Effector memory CD8-positive, alpha-beta T cell (primary cell): ENCODE results near the gene M6PR.
"Not testable (repeated sequence)": the region's sequence is repeated elsewhere in the genome, so short reads cannot be mapped to it uniquely, and the experiment has no call there.

ENCODE experiments used
- ATAC-seq: fragments of 150-1000 bp; cut with Tn5 transposase; replicated peaks from 2 replicates; pipeline ENCODE4 v1.10.0; 2021; ENCODE audit warnings: mild to moderate bottlenecking, moderate library complexity
- DNase-seq, 3 experiments: peaks; one replicate each; pipeline ENCODE4 v3.0.0; 2021
- H3K27ac Mint-ChIP-seq, 2 donors: one replicate each; pipeline ENCODE4 v1.8.0; 2022; ENCODE audit warnings: mild to moderate bottlenecking in 2 of 2, mixed read lengths in 2 of 2, moderate library complexity in 2 of 2
- H3K27me3 Mint-ChIP-seq, 2 donors: one replicate each; pipeline ENCODE4 v1.8.0; 2022; ENCODE audit warnings: mixed read lengths in 2 of 2
- H3K36me3 Mint-ChIP-seq: one replicate; pipeline ENCODE4 v1.8.0; 2022; ENCODE audit warnings: mild to moderate bottlenecking, moderate library complexity, mixed read lengths; ENCODE audit not compliant: insufficient read depth
- H3K4me1 Mint-ChIP-seq, 2 donors: one replicate each; pipeline ENCODE4 v1.8.0; 2022; ENCODE audit warnings: low read depth in 2 of 2, mixed read lengths in 2 of 2
- H3K4me3 Mint-ChIP-seq, 2 donors: one replicate each; pipeline ENCODE4 v1.8.0; 2022; ENCODE audit warnings: mild to moderate bottlenecking in 2 of 2, mixed read lengths in 2 of 2, moderate library complexity in 2 of 2
- H3K9me3 Mint-ChIP-seq, 2 donors: one replicate each; pipeline ENCODE4 v1.8.0; 2022; ENCODE audit warnings: mixed read lengths in 2 of 2

Gene M6PR

DNA sequence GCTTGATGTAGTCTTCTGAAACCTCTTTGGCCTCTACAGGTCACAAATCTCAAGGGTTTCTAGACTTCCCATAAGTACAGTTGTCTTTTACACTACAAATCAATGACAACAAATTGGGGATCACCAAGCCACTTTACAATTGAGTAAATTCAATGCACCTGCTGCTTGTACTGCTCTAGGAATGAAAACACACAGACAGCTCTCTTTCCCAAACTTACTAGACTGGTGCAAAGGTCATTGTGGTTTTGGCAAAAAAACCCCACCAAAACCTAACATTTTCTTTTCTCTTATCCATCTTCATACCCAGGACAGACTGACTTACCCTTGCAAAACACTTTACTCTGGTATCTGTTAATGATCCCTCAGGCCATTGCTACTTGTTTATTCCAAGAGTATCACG is 2.7 kb downstream of the M6PR start:
- peak overlapping the region; percentile 62 to 88 for H3K27ac Mint-ChIP-seq
- peak overlapping the region in 1 of 2 donors; percentile 91 for H3K4me3 Mint-ChIP-seq
- no peak for DNase-seq
- H3K4me1 Mint-ChIP-seq = peaks cover 36 to 56% of the 10 kb centered on the region in 2 donors
- peaks cover 49% of the 10 kb centered on the region for H3K36me3 Mint-ChIP-seq
- no peak for ATAC-seq
- no peaks in the 10 kb centered on the region for H3K27me3 Mint-ChIP-seq
- H3K9me3 Mint-ChIP-seq = no peaks in the 10 kb centered on the region

DNA sequence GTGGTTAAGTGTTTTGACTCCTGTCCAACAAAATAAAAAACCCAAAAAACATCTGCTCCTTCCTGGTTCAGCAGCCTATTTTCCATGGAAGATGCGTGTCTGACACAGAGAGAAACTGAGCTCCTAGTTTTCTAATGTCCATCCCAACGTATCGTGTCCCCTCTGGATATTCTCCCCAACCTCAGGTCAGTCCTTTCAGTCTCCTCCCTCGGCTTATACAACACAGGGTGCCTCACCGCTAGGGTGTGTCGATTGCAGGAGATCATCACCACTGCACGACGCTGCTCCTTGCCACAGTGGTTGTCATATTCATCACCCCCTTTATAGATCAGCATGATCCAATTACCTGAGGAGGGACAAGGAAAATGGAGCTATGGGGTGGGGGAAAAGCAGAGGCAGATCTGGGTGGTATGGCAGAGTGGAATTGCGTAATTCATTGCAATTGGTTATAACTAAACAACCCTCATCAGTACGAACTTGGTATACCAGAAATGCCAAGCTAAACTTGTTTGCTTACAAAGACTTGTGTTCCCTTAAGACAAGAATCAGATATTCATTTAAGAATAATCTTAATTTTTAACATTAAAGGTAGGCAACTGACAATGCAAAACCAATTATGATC is 5.8 kb downstream of the M6PR start:
- Mint-ChIP-seq H3K27ac (peak overlapping the region in 1 of 2 donors; percentile 16), H3K4me3 (no peak overlapping the region), H3K36me3 (peaks cover 56% of the 10 kb centered on the region), H3K9me3 (no peaks in the 10 kb centered on the region), H3K4me1 (peaks cover 21 to 32% of the 10 kb centered on the region in 2 donors), H3K27me3 (no peaks in the 10 kb centered on the region)
- no peak for DNase-seq
- no peak for ATAC-seq

DNA sequence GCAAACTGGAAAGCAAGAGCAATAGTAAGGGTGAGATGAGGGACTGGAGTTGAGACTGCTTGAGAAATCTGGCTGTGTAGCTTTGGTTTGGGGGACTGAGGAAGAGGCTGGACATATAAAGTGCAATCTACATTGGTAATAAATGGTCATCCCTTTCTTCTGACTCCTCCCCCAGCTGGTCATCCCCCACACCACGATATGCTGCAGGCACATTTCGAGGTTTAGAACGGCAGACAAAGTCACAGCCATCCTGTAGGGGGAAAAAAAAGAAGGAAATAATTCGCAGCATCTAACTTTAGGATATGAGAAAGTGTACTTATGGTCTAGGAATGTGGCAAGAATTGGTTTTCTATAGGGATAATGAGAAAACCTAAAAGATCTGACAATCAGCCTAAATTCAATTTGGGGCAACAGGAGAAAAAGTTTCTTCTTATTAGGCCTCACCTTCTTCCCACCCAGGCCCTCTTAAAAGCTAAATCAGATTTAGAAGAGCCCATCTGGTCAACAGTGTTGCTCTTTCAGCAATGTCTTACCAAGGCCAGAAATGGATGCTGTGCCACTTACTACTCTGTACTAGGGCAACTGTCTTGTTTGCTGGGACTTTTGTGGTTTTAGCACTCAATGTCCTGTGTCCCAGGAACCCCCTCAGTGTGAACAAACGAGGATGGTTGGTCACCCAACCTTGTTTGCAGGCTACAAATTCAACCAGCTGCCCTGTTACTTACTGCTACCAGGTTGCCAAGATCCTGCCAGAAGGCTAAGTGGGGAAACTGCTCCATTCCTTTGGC is 7.6 kb downstream of the M6PR start:
- Mint-ChIP-seq H3K36me3 (peaks cover 62% of the 10 kb centered on the region), H3K27me3 (no peaks in the 10 kb centered on the region), H3K9me3 (no peaks in the 10 kb centered on the region), H3K4me3 (no peak overlapping the region), H3K4me1 (peaks cover 13 to 14% of the 10 kb centered on the region in 2 donors), H3K27ac (peak overlapping the region; percentile 10 to 16)
- no peak for ATAC-seq
- DNase-seq = no peak

DNA sequence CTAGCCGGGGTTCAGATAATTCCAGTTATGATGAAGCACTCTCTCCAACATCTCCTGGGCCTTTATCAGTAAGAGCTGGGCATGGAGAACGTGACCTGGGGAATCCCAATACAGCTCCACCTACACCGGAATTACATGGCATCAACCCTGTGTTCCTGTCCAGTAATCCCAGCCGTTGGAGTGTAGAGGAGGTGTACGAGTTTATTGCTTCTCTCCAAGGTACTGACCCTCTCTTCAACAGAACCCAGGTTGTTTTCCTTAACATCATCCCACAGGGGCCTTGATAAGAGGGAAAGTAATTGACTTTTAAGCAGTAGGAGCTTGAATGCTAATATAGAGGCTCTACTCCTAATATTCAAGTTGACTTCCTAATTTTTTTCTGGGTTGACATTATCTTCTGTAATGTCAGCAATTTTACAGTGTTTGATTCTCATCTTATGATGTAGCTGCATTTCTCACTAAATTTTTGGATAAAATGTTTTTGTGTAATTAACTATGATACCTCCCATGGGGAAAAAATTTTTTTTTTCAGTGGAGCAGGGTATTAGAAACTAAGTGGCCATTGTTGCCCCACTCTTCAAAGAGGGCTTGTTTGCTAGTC is 11.5 kb downstream of the M6PR start:
- not testable (repeated sequence) for H3K4me1 Mint-ChIP-seq, DNase-seq, H3K27me3 Mint-ChIP-seq, H3K27ac Mint-ChIP-seq, H3K9me3 Mint-ChIP-seq, H3K4me3 Mint-ChIP-seq, ATAC-seq
- peaks cover 42% of the 10 kb centered on the region for H3K36me3 Mint-ChIP-seq

DNA sequence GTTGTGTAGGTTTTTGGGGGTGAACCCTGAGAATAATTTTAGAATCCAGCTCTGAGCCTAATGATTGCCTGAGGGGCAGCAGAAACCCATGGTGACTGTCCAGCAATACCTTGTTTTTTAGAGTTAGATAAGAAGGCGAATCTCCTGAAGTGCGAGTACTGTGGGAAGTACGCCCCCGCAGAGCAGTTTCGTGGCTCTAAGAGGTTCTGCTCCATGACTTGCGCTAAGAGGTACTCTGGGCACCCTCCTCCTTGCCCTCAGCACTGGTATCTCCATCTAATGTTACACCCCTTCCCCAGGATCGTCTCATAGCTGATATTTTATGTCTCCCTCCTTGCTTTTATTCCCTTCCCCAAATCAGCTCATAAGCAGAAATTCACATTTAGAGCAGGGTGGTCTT is 12.7 kb downstream of the M6PR start:
- H3K36me3 Mint-ChIP-seq = peaks cover 34% of the 10 kb centered on the region
- H3K9me3 Mint-ChIP-seq = no peaks in the 10 kb centered on the region
- no peaks in the 10 kb centered on the region for H3K27me3 Mint-ChIP-seq
- peaks cover 0 to 1% of the 10 kb centered on the region in 2 donors for H3K4me1 Mint-ChIP-seq
- no peak overlapping the region for H3K4me3 Mint-ChIP-seq
- DNase-seq = no peak
- peak overlapping the region in 1 of 2 donors; percentile 6 for H3K27ac Mint-ChIP-seq
- ATAC-seq = no peak

DNA sequence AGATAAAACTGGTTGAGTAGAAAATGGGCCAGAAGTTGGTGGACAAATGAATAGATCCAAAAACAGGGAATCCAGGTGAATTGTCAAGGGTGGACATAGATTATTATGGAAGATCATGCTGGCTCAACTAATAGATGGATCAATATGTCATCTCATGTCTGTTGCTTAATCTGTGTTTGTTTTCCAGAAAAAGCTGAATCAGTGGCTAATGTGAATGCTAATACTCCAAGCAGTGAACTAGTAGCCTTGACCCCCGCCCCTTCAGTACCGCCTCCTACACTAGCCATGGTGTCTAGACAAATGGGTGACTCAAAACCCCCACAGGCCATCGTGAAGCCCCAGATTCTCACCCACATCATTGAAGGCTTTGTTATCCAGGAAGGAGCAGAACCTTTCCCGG is 15.4 kb downstream of the M6PR start:
- not testable (repeated sequence) for H3K4me1 Mint-ChIP-seq, H3K4me3 Mint-ChIP-seq, H3K9me3 Mint-ChIP-seq, DNase-seq, ATAC-seq, H3K27me3 Mint-ChIP-seq
- Mint-ChIP-seq H3K27ac (peak overlapping the region in 1 of 2 donors; percentile 62), H3K36me3 (peaks cover 19% of the 10 kb centered on the region)

DNA sequence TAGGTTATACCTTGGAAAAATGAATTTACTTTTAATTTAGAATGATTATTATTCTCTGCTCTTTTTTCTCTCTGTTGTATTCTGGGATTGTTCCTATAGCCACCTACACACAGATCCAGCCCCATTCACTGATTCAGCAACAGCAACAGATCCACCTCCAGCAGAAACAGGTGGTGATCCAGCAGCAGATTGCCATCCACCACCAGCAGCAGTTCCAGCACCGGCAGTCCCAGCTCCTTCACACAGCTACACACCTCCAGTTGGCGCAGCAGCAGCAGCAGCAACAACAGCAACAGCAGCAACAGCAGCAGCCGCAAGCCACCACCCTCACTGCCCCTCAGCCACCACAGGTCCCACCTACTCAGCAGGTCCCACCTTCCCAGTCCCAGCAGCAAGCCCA is 17.0 kb downstream of the M6PR start:
- H3K27me3 Mint-ChIP-seq, H3K4me1 Mint-ChIP-seq, H3K4me3 Mint-ChIP-seq, H3K9me3 Mint-ChIP-seq, H3K27ac Mint-ChIP-seq, DNase-seq, ATAC-seq: not testable (repeated sequence)
- peaks cover 11% of the 10 kb centered on the region for H3K36me3 Mint-ChIP-seq

DNA sequence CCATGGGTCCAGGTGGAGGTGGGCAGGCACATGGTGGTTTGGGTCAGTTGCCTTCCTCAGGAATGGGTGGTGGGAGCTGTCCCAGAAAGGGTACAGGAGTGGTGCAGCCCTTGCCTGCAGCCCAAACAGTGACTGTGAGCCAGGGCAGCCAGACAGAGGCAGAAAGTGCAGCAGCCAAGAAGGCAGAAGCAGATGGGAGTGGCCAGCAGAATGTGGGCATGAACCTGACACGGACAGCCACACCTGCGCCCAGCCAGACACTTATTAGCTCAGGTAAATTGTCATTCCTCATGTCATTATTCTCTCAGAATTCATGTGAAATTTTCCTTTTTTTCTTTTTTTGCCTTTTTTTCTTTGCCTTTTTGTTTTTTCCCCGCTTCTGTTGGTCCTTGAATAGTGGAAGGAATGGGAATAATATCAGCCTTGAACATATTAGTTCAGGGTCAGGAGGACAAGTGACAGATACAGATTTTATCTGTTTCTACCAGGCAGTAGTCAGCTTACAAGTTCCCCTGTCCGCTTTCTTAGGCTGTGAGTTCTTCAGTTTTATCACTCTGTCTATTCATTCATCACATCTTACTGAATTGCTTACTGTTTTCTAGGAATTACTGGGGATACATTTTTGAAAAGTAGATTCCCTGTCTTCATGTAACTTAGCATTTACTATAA is 18.7 kb downstream of the M6PR start:
- ATAC-seq, H3K36me3 Mint-ChIP-seq, H3K4me1 Mint-ChIP-seq, H3K9me3 Mint-ChIP-seq, H3K27me3 Mint-ChIP-seq, H3K4me3 Mint-ChIP-seq, H3K27ac Mint-ChIP-seq, DNase-seq: not testable (repeated sequence)

DNA sequence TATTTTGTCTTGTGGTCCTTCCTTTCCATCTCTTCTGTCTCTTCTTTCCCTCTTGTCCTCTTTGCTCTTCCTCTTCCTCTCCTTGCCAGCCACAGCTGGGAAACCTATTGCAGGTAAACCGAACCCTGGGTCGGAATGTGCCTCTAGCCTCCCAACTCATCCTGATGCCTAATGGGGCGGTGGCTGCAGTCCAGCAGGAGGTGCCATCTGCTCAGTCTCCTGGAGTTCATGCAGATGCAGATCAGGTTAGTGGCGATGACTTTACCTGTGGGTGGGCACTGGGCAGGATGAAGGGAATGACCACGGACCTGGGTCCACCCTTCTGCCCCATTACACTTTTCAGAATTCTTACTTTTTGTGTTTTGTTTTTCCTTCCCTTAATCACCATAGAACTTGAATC is 26.9 kb downstream of the M6PR start:
- no peak overlapping the region for H3K4me3 Mint-ChIP-seq
- DNase-seq (no peak), ATAC-seq (no peak)
- H3K27ac Mint-ChIP-seq = no peak overlapping the region
- peaks cover 0 to 3% of the 10 kb centered on the region in 2 donors for H3K4me1 Mint-ChIP-seq
- H3K27me3 Mint-ChIP-seq = no peaks in the 10 kb centered on the region
- H3K9me3 Mint-ChIP-seq = no peaks in the 10 kb centered on the region
- peaks cover 14% of the 10 kb centered on the region for H3K36me3 Mint-ChIP-seq

DNA sequence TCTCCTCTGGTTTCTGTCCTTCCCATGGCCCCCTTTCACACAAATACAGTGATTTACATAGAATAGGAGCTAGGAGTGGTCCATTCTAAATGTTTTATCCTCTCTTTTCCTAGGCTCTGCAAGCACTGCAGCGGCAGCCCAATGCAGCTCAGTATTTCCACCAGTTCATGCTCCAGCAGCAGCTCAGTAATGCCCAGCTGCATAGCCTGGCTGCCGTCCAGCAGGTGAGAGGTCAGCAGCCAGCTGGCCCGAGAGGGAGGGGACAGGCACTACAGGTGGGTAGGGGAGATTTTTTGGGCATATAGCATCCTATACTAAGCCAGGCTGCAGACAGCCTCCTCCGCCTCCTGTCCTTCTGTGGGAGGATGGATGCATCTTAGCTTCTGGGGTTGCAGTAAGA is 29.8 kb downstream of the M6PR start:
- H3K36me3 Mint-ChIP-seq = peaks cover 14% of the 10 kb centered on the region
- not testable (repeated sequence) for H3K4me3 Mint-ChIP-seq, H3K4me1 Mint-ChIP-seq, ATAC-seq, DNase-seq, H3K27me3 Mint-ChIP-seq, H3K9me3 Mint-ChIP-seq, H3K27ac Mint-ChIP-seq

DNA sequence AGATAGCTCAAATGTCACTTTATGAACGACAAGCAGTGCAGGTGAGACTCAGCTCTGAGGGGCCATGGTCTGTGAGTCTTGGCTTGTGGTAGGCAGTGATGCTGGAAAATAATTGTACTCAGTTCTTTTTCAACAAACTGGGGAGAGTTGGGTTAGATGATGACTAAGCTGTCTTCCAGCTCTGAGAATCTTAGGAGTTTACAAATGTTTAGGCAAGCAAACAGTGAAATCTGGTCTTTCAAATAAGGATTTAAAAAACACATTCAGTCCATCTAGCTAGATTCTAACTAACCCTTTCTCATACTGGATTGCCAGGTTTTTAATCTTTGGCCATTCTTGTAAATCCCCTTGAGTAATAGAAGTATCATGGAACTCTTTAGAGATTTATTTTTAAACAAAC is 31.7 kb downstream of the M6PR start:
- ATAC-seq (no peak), DNase-seq (no peak)
- H3K4me3 Mint-ChIP-seq = no peak overlapping the region
- no peaks in the 10 kb centered on the region for H3K27me3 Mint-ChIP-seq
- H3K27ac Mint-ChIP-seq = no peak overlapping the region
- peaks cover 4 to 9% of the 10 kb centered on the region in 2 donors for H3K4me1 Mint-ChIP-seq
- H3K9me3 Mint-ChIP-seq = no peaks in the 10 kb centered on the region
- peaks cover 14% of the 10 kb centered on the region for H3K36me3 Mint-ChIP-seq

DNA sequence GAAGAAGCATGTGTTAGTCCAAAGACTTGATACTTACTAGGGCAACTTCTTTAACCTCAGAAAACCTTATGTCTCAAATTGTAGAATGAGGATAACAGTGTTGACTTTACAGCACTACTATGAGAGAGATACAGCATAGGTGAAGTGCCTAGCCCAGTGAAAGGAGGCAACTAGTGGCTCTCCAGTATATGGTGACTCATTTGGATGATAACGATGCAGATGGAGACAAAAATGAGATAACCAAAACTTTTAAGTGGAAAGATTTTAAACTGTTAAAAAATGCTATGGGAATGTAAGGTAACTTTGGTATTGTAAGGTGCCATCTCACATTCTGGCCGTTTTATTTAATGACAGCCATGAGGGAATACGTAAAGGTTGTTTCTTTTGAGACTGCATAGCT is 32.4 kb downstream of the M6PR start:
- Mint-ChIP-seq H3K36me3 (peaks cover 10% of the 10 kb centered on the region), H3K27ac (no peak overlapping the region), H3K4me3 (no peak overlapping the region), H3K27me3 (no peaks in the 10 kb centered on the region), H3K4me1 (peaks cover 4 to 9% of the 10 kb centered on the region in 2 donors), H3K9me3 (no peaks in the 10 kb centered on the region)
- ATAC-seq (no peak), DNase-seq (no peak)

DNA sequence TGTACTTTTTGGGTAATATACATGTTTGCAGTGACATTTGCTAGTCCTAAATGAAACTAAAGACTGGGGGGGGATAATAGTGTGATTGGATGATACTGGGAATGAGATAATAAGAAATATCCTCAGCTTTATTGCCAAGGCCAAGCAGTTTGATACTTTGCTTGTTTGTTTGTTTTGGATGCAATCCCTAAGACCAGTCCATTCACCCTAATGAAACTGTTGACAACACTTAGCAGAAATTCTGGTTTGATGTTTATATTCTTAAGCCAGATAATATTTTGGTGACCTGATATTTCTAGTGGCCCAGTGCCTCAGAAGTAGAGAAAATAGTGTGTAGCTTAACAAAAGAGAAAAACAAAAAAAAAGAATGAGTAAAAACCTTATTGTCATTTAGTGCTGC is 33.3 kb downstream of the M6PR start:
- peaks cover 7% of the 10 kb centered on the region for H3K36me3 Mint-ChIP-seq
- H3K4me3 Mint-ChIP-seq = no peak overlapping the region
- no peaks in the 10 kb centered on the region for H3K27me3 Mint-ChIP-seq
- no peaks in the 10 kb centered on the region for H3K9me3 Mint-ChIP-seq
- H3K4me1 Mint-ChIP-seq = peaks cover 4 to 9% of the 10 kb centered on the region in 2 donors
- ATAC-seq = no peak
- H3K27ac Mint-ChIP-seq = no peak overlapping the region
- DNase-seq = no peak
